ENCODE results near the gene GRK7.
"Not testable (repeated sequence)": the region's sequence is repeated elsewhere in the genome, so short reads cannot be mapped to it uniquely, and the experiment has no call there.

GRK7 gene

DNA sequence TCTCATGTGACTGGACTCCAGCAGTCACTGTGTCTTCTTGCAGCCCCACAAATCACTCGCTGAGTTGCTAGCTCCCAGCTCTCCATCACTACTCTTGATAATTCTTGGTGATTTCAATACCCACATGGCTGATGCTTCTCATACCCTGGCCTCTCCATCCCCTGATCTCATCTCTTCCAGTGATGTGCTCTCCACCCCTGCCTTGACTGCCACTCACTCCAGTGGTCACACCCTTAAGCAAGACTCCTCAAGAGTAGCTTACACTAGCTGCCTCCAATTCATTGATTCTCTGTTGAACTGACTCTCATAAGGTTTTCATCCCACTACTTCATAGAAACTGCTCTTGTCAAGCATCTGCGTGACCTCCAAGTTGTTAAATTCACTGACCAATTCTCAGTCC is 837 bp downstream of the GRK7 start:
- DNase-seq = no peak

DNA sequence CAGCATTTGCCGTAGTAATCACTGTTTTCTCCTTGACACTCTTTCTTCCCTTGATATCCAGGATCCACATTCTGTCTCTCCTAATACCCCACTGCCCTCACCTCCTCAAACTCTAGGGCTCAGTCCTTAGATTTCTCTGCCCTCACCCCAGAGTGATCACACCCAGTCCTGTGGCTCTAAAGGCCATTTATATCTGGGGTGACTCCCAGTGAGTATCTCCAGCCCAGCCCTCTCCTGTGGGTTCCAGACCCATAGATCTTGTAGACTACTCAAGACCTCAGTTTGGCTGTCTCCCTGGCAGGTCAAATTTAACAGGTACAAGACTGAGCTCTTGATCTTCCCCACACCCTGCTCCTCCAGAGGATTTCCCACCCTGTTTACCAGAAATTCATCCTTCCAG is 1.3 kb downstream of the GRK7 start:
- no peak for DNase-seq

DNA sequence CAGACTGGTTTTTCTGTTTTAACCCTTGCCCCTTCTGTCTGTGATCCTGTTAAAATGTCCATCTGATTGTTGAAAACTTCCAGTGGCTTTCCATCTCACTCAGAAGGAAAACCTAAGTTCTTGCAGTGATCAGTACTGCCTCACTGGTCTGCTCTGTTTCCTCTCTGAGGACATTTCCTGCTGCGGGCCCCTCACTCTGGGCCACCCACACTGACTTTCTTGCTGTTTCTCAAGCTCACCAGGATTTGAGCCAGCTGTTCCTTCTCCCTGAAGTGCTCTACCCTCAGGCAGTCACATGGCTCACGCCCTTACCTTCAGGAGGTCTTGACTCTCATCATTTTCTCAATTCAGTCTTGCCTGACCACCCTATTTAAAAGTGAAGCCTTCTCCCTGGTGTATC is 1.8 kb downstream of the GRK7 start:
- DNase-seq = no peak

DNA sequence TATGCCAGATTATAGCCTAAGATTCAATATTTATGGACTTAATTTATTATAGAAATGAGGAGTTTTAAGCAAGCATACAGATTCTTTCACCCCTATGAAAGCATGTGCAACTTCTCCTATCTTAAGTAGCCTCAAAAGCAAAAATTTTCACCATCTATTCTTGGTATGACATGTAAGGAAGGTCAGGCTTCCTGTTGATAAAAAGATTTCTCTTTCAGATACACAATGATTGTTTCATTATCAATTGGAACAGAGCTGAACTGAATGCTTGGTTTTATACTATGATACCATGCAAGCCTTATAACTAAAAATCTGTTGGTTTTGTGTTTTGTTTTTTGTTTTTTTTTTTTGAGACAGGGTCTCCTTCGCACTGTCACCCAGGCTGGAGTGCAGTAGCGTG is 3.9 kb downstream of the GRK7 start:
- no peak for DNase-seq

DNA sequence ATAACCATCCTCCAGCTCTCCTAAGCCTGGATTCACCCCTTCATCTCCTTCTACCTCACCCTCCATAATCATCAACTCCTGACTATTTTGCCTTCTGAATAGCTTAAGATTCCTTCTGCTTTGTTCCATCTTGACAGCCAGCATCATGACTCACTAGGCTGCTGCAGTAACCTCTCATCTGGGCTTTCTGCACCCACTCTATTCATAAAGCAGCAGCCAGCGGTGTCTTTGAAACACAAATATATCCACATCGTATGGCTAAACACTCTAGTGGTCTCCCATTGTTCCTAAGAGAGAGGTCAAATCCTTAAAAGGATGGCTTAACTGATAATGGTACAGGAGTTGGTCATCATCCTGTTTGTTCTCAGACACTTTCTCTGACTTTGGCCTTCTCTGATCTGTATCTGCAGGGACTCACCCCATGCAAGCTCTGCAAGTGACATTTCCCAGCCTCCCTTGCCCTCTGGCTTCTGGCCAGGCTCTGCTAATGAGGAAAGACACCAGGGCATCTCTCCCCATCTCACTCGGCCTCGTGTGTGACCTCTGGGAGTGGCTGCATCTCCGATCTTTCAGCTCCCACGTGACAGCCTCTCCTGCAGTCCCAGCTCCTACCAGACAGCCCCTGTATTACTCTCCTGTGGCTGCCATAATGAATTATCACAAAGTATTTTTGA is 6.2 kb downstream of the GRK7 start:
- peak; percentile 85 for DNase-seq

DNA sequence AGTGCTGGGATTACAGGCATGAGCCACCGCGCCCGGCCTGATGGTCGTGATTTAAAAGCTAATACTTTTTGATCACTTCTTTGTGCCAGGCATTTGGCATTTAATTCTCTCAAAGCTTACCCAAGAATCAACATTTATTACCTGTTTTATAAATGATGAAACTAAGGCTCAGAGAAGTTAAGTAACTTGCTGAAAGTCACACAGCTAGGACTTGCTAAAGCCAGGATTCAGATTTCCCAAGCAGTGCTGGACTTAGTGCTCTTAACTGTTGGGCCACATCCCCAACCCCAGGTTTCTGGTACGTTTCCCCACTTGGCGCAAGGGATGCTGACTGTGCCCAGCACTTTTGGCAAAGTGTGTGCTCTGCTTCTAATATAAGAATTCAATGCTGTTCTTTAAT is 10.5 kb downstream of the GRK7 start:
- DNase-seq = no peak

DNA sequence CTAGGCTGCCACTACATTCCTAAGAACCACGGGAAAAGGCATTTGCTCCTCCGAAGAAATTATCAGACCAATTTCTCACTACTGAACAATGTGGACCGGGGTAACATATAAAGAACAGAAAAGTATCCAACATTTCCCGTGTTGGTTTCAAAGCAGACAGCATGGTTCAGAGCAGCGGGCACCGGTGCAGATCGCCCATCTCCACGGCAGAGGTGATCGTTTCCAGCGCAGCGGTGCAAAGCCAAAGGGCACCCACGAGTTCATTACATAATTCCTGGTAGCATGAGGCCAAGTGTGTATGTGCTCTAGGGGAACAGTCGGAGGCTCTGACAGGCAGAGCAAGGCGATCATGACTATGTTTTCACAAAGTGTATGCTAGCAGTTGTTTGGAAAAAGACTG is 13.2 kb downstream of the GRK7 start:
- no peak for DNase-seq

DNA sequence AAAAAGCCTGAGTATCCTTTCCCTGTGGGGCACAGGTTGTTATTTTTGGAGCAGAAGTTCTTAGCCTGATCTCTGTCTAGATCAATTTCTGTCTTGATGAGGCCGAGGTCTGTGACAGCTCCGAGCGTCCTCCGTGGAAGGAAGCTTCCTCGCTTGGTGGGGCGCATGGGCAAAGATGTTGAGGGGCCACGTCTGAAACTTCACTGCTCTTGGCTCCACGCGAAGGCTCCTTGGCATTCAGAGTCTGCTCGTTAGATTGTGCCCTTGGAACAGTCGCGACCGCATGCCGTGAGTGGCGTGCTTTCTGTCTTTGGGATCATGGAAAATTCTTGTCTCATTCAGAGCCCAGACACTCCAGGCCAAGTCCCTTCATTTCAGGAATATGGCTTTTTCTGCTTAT is 13.7 kb downstream of the GRK7 start:
- DNase-seq = no peak

DNA sequence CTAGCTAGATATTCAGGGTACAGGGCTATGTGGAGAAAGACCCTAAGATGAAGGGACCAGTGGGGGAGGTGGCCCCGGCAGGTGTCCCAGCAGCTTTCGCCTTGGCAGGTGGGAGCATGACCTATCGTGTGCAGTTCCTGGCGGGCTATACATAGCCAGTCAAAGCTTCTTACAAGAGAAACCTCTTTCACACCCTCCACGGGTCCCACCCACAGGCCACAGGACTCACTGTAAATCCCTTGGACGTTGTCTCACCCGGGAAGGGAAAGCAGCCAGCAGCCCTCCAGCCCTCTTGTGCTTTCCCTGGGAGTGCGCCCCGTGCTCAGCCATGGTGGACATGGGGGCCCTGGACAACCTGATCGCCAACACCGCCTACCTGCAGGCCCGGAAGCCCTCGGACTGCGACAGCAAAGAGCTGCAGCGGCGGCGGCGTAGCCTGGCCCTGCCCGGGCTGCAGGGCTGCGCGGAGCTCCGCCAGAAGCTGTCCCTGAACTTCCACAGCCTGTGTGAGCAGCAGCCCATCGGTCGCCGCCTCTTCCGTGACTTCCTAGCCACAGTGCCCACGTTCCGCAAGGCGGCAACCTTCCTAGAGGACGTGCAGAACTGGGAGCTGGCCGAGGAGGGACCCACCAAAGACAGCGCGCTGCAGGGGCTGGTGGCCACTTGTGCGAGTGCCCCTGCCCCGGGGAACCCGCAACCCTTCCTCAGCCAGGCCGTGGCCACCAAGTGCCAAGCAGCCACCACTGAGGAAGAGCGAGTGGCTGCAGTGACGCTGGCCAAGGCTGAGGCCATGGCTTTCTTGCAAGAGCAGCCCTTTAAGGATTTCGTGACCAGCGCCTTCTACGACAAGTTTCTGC is 15.0 kb downstream of the GRK7 start:
- DNase-seq = no peak

DNA sequence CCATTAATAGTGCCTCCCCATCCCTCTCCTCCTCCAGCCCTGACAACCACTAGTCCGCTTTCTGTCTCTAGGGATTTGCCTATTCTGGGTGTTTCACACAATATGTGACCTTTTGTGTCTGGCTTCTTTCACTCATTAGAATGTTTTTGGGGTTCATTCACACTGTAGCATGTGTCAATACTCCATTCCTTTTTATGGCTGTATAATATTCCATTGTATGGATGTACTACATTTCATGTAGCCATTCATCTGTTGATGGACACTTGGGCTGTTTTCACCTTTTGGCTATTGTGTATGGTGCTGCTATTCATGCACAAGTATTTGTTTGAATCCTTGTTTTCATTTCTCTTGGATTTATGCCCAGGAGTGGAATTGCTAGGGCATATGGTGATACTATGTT is 16.5 kb downstream of the GRK7 start:
- DNase-seq = no peak

DNA sequence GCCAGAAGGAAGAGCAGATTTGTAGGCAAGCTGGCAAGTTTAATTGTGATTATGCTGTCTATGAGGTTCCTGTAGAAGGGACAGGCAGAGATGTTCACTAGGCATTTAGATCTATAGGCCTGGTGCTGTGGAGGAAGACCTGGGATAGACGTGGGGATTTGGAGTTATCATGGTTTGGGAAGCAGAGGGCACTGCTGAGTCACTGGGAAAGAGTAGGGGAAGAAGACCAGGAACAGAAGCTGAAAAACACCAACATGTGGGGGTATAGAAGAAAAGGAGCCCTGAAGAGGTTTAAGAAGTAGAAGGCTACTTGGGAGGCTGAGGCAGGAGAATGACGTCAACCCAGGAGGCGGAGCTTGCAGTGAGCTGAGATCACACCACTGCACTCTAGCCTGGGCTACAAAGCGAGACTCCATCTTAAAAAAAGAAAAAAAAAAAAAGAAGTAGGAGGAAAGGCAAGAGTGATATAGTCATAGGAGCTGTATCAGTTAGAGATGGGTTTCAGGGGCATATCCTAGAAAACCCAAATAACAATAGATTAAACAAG is 19.3 kb downstream of the GRK7 start:
- no peak for DNase-seq

DNA sequence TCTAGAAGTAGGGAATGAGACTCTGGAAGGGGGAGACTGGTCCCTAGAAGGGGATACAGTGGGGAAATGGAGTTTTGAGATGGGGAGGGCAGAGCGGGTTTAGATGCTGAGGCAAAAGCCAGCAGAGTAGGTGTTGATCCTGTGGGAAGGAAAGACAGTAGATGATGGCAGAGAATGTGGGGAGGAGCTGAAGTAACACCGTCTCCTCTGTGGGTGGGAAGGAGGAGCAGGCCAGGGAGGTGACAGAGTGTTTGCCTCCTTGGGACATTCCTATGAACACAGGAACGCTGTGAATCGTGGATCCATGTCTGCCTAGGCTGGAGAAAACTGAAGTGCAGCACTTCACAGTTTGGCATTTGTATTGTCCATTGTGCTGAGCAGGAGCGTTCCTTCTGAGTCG is 20.4 kb downstream of the GRK7 start:
- no peak for DNase-seq

DNA sequence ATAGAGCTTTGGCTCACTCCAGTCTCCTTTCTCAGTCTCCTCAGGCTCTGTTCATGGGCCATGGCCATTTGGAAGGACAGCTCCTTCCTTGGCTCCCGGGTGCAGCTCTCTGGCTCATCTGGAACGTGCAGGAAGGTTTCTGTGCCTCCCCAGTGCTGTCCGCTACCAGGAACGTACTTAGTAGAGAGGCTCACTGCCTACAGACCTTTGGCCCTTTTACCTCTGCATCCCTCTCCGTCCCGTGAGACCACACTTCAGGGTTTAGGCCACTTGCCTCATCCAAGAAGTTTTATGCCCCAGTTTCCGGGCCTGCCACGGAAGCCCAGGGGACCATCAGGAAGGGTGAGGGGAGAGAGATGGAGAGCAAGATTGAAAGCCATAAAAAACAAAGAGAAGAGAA is 20.9 kb downstream of the GRK7 start:
- no peak for DNase-seq

DNA sequence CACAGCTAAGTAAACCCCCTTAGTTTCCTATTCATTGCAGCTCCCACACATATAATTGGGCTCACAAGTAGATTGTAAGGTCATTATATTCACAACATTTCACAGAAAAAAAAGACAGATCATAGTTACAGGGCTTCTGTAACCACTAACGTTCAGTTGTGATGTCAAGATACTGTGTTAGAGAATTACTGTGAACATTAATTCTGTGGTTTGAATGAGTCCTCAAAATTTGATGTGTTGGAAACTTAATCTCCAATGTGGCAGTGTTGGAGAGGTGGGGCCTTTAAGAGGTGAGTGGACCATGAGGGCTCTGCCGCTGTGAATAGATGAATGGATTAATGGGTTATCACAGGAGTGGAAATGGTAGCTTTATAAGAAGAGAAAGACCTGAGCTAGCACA is 21.3 kb downstream of the GRK7 start:
- DNase-seq = no peak

DNA sequence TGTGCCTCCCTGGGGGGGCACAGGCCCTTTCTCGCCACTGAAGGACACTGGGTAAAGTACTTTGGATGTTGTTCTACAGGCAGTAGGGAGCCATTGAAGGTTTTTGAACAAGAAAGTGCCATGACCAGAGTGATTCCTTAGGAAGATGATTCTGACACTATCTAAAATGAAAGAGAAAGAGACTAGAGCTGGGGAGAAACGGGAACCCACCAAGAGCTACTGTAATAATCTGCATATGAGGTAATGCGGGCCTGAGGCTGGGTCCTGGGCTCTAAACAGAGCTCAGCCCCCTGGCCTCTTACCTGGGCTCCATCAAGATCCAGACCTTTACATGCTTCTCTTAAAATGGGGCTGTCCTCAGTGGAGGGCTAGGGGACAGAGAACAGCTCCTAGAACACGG is 24.9 kb downstream of the GRK7 start:
- no peak for DNase-seq

DNA sequence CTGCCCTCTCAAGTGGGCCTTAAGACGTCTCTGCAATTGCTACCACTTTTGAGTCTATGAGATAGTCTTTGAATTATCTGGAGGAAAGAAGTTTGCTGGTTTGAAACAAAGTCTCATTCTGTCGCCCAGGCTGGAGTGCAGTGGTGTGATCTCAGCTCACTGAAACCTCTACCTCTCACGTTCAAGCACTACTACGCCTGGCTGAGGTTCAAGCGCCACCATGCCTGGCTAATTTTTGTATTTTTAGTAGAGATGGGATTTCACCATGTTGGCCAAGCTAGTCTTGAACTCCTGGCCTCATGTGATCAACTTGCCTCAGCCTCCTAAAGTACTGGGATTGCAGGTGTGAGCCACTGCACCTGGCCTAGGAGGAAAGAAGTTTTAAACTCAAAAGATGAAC is 25.5 kb downstream of the GRK7 start:
- DNase-seq = not testable (repeated sequence)

DNA sequence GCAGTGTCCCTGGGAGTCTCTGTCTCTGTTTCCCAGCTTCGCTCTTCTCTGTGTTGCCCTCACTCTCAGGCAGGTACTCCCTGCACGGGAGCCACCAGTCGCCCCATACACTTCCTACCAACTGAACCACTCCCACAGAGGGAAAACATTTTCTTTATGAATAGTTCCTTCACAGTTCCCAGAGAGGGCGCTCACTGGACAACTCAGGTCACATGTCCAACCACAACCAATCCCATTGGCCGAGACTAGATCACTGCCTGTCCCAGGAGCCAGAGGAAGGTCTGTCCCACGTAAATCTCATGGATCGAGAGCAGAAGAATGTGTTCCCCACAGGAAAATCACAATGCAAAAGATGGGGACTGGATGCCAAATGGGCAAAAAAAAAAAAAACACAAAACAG is 26.1 kb downstream of the GRK7 start:
- DNase-seq = no peak

DNA sequence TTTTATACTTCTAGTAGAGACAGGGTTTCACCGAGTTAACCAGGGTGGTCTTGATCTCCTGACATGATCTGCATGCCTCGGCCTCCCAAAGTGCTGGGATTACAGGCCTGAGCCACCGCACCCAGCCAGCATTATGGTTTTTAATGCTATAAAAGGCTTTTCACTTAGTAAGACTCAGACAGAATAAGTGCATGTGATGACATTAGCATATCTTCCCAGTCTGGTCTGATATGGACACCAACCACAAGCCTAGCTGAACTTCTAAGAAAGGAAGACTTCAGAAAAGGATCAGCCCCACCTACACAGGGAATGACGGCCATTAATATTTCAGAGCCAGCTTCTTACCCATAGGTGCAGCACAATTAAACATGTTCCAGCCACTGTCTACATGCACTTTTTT is 27.0 kb downstream of the GRK7 start:
- DNase-seq = no peak

DNA sequence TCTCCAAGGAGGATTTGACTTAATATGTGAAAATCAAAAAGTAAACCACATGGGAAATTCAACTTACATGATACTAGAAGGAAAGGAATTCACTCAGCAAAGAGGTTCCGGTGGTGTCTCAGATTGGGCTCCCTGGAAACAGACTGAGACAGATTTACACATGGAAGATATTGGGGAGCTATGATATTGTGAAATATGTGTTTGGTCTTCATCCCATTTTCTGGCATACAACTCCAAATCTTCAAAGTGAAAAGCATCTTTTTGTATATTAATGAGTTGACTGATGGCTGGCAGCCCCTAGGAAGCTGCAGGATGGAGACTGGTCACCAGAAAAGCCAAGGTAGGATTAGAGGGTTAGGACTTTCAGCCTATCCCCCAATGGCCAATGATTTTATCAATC is 29.3 kb downstream of the GRK7 start:
- no peak for DNase-seq

DNA sequence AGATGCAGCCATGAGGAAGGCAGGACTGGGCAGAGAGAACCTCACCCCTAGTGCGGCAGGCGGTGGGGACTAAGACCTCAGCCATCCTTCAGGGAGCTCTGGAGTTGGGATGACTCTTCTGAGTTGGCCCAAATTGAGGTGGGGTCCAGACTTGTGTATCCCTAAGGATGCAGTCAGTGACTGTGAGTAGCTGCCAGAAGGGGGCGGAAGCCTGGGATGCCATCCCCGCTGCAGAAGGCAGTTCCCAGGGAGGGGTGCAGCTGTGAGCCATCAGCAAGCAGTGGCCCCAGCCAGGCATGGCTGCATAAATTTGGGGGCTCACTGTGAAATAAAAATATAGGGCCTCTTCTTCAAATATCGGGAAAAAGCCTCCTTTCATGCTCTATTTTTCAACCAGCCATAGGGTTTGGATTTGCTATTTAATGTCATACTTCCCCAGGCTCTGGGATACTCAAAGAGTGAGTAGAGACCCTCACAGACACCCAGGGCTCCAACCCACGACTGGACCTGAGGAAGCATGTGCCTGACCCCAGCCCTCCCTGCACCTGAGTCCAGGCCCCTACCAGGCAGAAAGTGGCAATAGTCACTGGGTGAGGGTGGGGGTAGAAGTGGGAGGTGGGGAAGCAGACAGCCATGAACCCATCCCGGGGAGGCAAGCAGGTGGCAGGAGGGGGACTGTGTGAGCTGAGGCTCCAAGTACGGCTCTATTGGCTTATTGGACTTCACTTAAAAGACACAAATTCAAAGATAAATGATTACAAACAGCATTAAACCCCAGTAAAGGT is 30.5 kb downstream of the GRK7 start:
- peak; percentile 58 for DNase-seq

DNA sequence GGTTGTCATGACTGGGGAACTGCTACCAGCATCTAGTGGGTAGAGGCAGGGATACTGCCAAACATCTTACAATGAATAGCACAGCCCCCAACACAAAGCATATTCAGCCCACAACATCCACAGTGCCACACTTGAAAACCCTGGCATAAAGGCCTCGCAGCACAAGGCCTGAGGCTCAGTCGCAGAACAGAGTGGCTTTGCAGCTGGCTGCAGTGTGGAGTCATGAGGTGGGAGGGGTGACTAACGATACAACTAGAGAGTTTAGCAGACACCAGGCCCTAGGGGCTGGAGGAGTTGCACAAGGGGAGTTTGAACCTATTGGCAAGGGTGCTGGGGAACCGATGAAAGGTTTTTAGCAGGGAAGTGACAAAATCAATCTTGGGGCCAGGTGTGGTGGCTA is 32.1 kb downstream of the GRK7 start:
- peak; percentile 73 for DNase-seq

DNA sequence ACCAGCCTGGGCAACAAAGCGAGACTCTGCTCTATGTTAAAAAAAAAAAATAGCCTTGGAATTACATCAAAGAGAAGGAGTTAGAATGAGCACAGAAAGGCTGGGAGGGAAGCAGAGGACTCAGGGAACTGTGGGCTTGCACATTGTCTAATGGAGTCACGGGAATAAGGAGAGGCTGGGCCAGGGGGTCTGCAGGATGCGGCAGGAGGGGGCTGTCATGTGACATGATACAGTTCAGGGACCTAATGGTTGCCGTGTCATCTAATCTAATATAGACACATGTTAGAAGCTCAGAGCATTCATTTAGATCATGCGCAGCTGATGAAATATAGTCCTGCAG is 32.5 kb downstream of the GRK7 start:
- no peak for DNase-seq

DNA sequence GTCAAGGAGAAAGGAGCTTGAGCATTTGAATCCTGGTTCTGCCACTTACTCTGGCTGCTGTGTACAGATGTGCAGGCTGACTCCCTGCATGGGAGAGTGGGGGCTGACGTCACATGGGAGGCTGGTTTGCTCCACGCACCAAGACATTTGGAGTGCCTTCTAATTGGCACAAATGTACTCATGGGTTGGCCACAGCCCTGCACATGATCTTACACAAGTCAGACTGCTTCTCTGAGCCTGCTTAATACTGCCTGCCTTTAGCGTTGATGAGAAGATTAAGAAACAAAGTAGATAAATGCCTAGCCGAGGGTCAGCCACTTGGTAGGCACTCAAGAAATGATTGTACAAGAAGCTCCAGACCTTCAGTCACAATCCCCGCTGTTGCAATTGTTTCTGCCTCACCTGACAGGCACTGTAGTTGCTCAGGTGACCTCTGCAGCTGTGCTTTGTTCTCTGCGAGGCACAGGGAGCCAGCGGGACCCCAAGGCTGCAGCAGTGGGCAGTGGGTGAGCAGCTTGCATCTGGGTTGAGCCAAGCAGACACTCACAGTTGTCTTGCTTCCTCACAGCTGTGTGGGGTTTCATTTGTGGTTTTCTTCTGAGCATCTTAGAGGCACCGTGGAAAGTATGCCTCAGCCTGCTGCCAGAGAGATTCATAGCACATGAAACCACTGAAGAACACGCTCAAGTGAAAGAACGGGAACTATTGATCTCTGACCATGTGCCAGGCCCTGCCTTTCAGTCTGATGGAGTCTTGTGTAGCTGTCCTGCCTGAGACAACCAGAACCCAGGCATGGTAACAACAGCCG is 33.1 kb downstream of the GRK7 start:
- DNase-seq = no peak

Data from islet precursor cell (in vitro differentiated cells).